MCF 10A (cell line): ENCODE results near the gene ZNF215. TPM values are rescaled to one million over a fixed set of nuclear protein-coding genes. Genes with fewer than 3 reads are reported as not detected.
"Not testable (repeated sequence)": the region's sequence is repeated elsewhere in the genome, so short reads cannot be mapped to it uniquely, and the experiment has no call there.

ENCODE experiments used
- BruUV-seq: library from RNA; stranded (reverse); fragments of 400-500 nt; replicated peaks from 2 replicates; lab custom pipeline; 2021; lab: Mats Ljungman, UMichigan
- CTCF ChIA-PET: fragments of 300-600 bp; sonication (Branson Sonifier 250); formaldehyde crosslinking; extraction: SDS; loops from one replicate; lab custom pipeline; 2021; ENCODE audit warnings: antibody characterized with exemption, inconsistent platforms; lab: Yijun Ruan, JAX
- POLR2A ChIA-PET: fragments of 300-600, 350-650 bp; sonication (Branson Sonifier 250); formaldehyde crosslinking; extraction: SDS; loops from one replicate; lab custom pipeline; 2020; ENCODE audit warnings: antibody characterized with exemption, inconsistent platforms; lab: Yijun Ruan, JAX
- DNase-seq: peaks from one replicate; pipeline ENCODE4 v3.0.0-alpha.2; 2018; ENCODE audit not compliant: unreplicated experiment
- H3K27ac Mint-ChIP-seq: one replicate; pipeline ENCODE4 v1.8.0; 2022; ENCODE audit warnings: mild to moderate bottlenecking, low read depth, mixed read lengths; ENCODE audit not compliant: unreplicated experiment
- H3K27me3 Mint-ChIP-seq: one replicate; pipeline ENCODE4 v1.8.0; 2022; ENCODE audit warnings: mixed read lengths; ENCODE audit not compliant: insufficient read depth, unreplicated experiment
- H3K36me3 Mint-ChIP-seq: one replicate; pipeline ENCODE4 v1.8.0; 2022; ENCODE audit warnings: mild to moderate bottlenecking, moderate library complexity, mixed read lengths; ENCODE audit not compliant: insufficient read depth, unreplicated experiment
- H3K4me1 Mint-ChIP-seq: one replicate; pipeline ENCODE4 v1.8.0; 2022; ENCODE audit warnings: mixed read lengths; ENCODE audit not compliant: insufficient read depth, unreplicated experiment
- H3K4me3 Mint-ChIP-seq: one replicate; pipeline ENCODE4 v1.8.0; 2022; ENCODE audit warnings: mild to moderate bottlenecking, moderate library complexity, mixed read lengths; ENCODE audit not compliant: unreplicated experiment
- H3K9me3 Mint-ChIP-seq: one replicate; pipeline ENCODE4 v1.8.0; 2022; ENCODE audit warnings: mixed read lengths; ENCODE audit not compliant: unreplicated experiment
- CTCF ChIP-seq: fragments of 200-600 bp; IDR thresholded peaks from one replicate; pipeline ENCODE4 v1.8.0; 2022; ENCODE audit warnings: antibody characterized with exemption, mild to moderate bottlenecking; ENCODE audit not compliant: unreplicated experiment
- intact Hi-C: fragments of 100-400 bp; cut with micrococcal nuclease; formaldehyde crosslinking; loops from 2 replicates; pipeline ENCODE4 v1.14.1; 2022
- total RNA-seq: library from RNA; stranded (reverse); gene quantifications from 2 replicates; pipeline ENCODE4 v1.2.3, GENCODE V29; 2022

The ZNF215 gene
- total RNA-seq, 1 experiment from 2014 or later = 11.1 TPM

GRCh38 chr11:6931146-6931713, 5.0 kb downstream of the ZNF215 start:
- Mint-ChIP-seq H3K27me3 (no peaks in the 10 kb centered on the region), H3K4me1 (peaks cover 14% of the 10 kb centered on the region), H3K9me3 (no peaks in the 10 kb centered on the region), H3K4me3 (no peak overlapping the region), H3K27ac (no peak overlapping the region), H3K36me3 (peaks cover 36% of the 10 kb centered on the region)
- DNase-seq = no peak
- ChIA-PET POLR2A (no interaction called here), CTCF (interaction anchor here (0.5 kb wide), 1 partner anchor 15 kb away, joined by 3 read pairs; no protein-coding TSS in a partner anchor)
- TF ChIP-seq CTCF = no peak
- BruUV-seq = no TSS peak
- intact Hi-C loops = no loop called here

- H3K27ac Mint-ChIP-seq = no peak overlapping the region
- H3K36me3 Mint-ChIP-seq = peaks cover 36% of the 10 kb centered on the region
- BruUV-seq = no TSS peak
- no peaks in the 10 kb centered on the region for H3K27me3 Mint-ChIP-seq
- no peak for DNase-seq
- no peak for TF ChIP-seq CTCF
- no peak overlapping the region for H3K4me3 Mint-ChIP-seq
- POLR2A ChIA-PET = no interaction called here
- intact Hi-C loops = no loop called here
- no peaks in the 10 kb centered on the region for H3K9me3 Mint-ChIP-seq
- CTCF ChIA-PET = interaction anchor here (0.6 to 1.2 kb wide), 2 partner anchors 95 to 547 kb away, joined by 3 read pairs; no protein-coding TSS in a partner anchor
- H3K4me1 Mint-ChIP-seq = peaks cover 13% of the 10 kb centered on the region
Observed at GRCh38 chr11:6932145-6932544, 5.9 kb downstream of the ZNF215 start.

GRCh38 chr11:6941970-6942369, 15.7 kb downstream of the ZNF215 start:
- H3K27me3 Mint-ChIP-seq = no peaks in the 10 kb centered on the region
- no peak overlapping the region for H3K4me3 Mint-ChIP-seq

GRCh38 chr11:6943131-6943530, 16.9 kb downstream of the ZNF215 start:
- BruUV-seq = no TSS peak
- no peaks in the 10 kb centered on the region for H3K27me3 Mint-ChIP-seq
- no peak overlapping the region for H3K4me3 Mint-ChIP-seq
- peaks cover 7% of the 10 kb centered on the region for H3K36me3 Mint-ChIP-seq
- no peaks in the 10 kb centered on the region for H3K9me3 Mint-ChIP-seq
- H3K27ac Mint-ChIP-seq = no peak overlapping the region
- no peaks in the 10 kb centered on the region for H3K4me1 Mint-ChIP-seq
- no peak for DNase-seq
- ChIA-PET CTCF (interaction anchor here (1.3 kb wide), 1 partner anchor 49 kb away, joined by 4 read pairs; no protein-coding TSS in a partner anchor), POLR2A (interaction anchor here (0.7 kb wide), 1 partner anchor 43 kb away, joined by 5 read pairs; no protein-coding TSS in a partner anchor)
- TF ChIP-seq CTCF = no peak
- intact Hi-C loops = no loop called here

More at GRCh38 chr11:6941970-6942369, 15.7 kb downstream of the ZNF215 start:
- H3K4me1 Mint-ChIP-seq = no peaks in the 10 kb centered on the region
- ChIA-PET CTCF (no interaction called here), POLR2A (no interaction called here)
- BruUV-seq = no TSS peak
- DNase-seq = no peak
- intact Hi-C loops = no loop called here
- H3K36me3 Mint-ChIP-seq = peaks cover 7% of the 10 kb centered on the region
- H3K27ac Mint-ChIP-seq = no peak overlapping the region
- TF ChIP-seq CTCF = no peak
- H3K9me3 Mint-ChIP-seq = no peaks in the 10 kb centered on the region

- CTCF ChIA-PET, POLR2A ChIA-PET, H3K27me3 Mint-ChIP-seq: not testable (repeated sequence)
Observed at GRCh38 chr11:6954248-6954647, 28.0 kb downstream of the ZNF215 start.

More at GRCh38 chr11:6954248-6954647, 28.0 kb downstream of the ZNF215 start:
- intact Hi-C loops, H3K4me1 Mint-ChIP-seq, H3K9me3 Mint-ChIP-seq, BruUV-seq, DNase-seq, H3K36me3 Mint-ChIP-seq, H3K4me3 Mint-ChIP-seq: not testable (repeated sequence)
- H3K27ac Mint-ChIP-seq = peak overlapping the region; percentile 36
